Panc1 (cell line): Measurements from ENCODE around the gene GALNTL6. TPM values are rescaled to one million over a fixed set of nuclear protein-coding genes. Genes with fewer than 3 reads are reported as not detected.

Source experiments
- ATAC-seq: fragments of 200-7000 bp; cut with Tn5 transposase; 2 replicates; pipeline ENCODE4 v1.9.1; 2020; ENCODE audit warnings: mild to moderate bottlenecking, moderate library complexity
- BruUV-seq: library from RNA; stranded (reverse); fragments of 400-500 nt; replicated peaks from 2 replicates; lab custom pipeline; 2021; lab: Mats Ljungman, UMichigan
- CTCF ChIA-PET: fragments of 300-600 bp; sonication (Branson Sonifier 250); formaldehyde crosslinking; loops from one replicate; lab custom pipeline; 2022; ENCODE audit warnings: antibody characterized with exemption; lab: Charles Lee
- POLR2A ChIA-PET: fragments of 300-600 bp; sonication (Branson Sonifier 250); formaldehyde crosslinking; loops from one replicate; lab custom pipeline; 2022; ENCODE audit warnings: antibody characterized with exemption; lab: Charles Lee
- DNase-seq: peaks from one replicate; pipeline ENCODE4 v3.0.0-alpha.2; 2010; ENCODE audit warnings: low read depth, low spot score
- H3K27ac ChIP-seq: 2 replicates; pipeline ENCODE4 v1.5.1; 2011; ENCODE audit warnings: mild to moderate bottlenecking, low read length, inconsistent platforms
- H3K27me3 ChIP-seq: fragments of 200-500 bp; sonication (Bioruptor generic); 2 replicates; pipeline ENCODE4 v1.6.0; 2014; ENCODE audit warnings: low read length, inconsistent platforms; ENCODE audit not compliant: control insufficient read depth, insufficient read depth
- H3K36me3 ChIP-seq: fragments of 200-500 bp; sonication (Bioruptor generic); 2 replicates; pipeline ENCODE4 v1.5.1; 2014; ENCODE audit warnings: inconsistent platforms, mild to moderate bottlenecking, low read length, moderate library complexity; ENCODE audit not compliant: control insufficient read depth, insufficient read depth
- H3K4me1 ChIP-seq: 2 replicates; pipeline ENCODE4 v1.5.1; 2011; ENCODE audit warnings: inconsistent platforms, mild to moderate bottlenecking, low read length, moderate library complexity; ENCODE audit not compliant: control insufficient read depth, insufficient read depth
- H3K4me3 ChIP-seq, 2 experiments: 2 replicates each; pipeline ENCODE4 v1.5.1; 2011 to 2012; ENCODE audit warnings: low read depth in 2 of 2, low read length in 2 of 2, mild to moderate bottlenecking in 2 of 2, inconsistent platforms in 1 of 2, moderate library complexity in 1 of 2
- H3K9me3 ChIP-seq: fragments of 200-500 bp; sonication (Bioruptor generic); 2 replicates; pipeline ENCODE4 v1.5.1; 2014; ENCODE audit warnings: low read depth, mild to moderate bottlenecking, inconsistent platforms, low read length, moderate library complexity; ENCODE audit not compliant: control insufficient read depth, insufficient read depth
- POLR2AphosphoS5 ChIP-seq: IDR thresholded peaks from 2 replicates; pipeline ENCODE4 v1.6.1; 2012; ENCODE audit warnings: mild to moderate bottlenecking, low read depth, low read length, moderate library complexity
- REST ChIP-seq, 2 experiments: IDR thresholded peaks; 2 replicates each; pipeline ENCODE4 v1.6.1; 2011 to 2012; ENCODE audit warnings: low read depth in 2 of 2, control low read depth in 1 of 2, low read length in 1 of 2, mild to moderate bottlenecking in 1 of 2, moderate library complexity in 1 of 2; ENCODE audit not compliant: insufficient read depth in 1 of 2
- SIN3A ChIP-seq: IDR thresholded peaks from 2 replicates; pipeline ENCODE4 v1.6.1; 2012; ENCODE audit warnings: low read depth, mild to moderate bottlenecking, low read length, moderate library complexity, borderline replicate concordance; ENCODE audit not compliant: insufficient read depth
- TCF7L2 ChIP-seq: IDR thresholded peaks from 2 replicates; pipeline ENCODE4 v1.6.1; 2011; ENCODE audit warnings: mild to moderate bottlenecking, low read depth, low read length, inconsistent platforms
- in situ Hi-C: cut with HindIII; loops from 2 replicates; pipeline ENCODE4 v1.10.0; 2016; ENCODE audit warnings: low sequenced_read_pairs, low pct_unique_long_range_greater_than_20kb
- intact Hi-C: fragments of 100-400 bp; cut with micrococcal nuclease; formaldehyde crosslinking; loops from one replicate; pipeline ENCODE4 v1.10.0; 2022; ENCODE audit not compliant: unreplicated experiment
- total RNA-seq: library from RNA; stranded (reverse); gene quantifications from one replicate; pipeline ENCODE4 v1.2.1, GENCODE V29; 2021; ENCODE audit not compliant: unreplicated experiment
- TF ChIP-seq, protein P1 (sequence below): fragments of 450-650 bp; IDR thresholded peaks from 2 replicates; pipeline ENCODE4 v1.5.1; 2017; ENCODE audit warnings: mild to moderate bottlenecking

The GALNTL6 gene
- total RNA-seq, 1 experiment from 2014 or later: not detected

GRCh38 chr4:172989984-172990820 lies 1177.0 kb downstream of the GALNTL6 start:
- ChIA-PET POLR2A (no interaction called here), CTCF (interaction anchor here (0.7 kb wide), 1 partner anchor 1628 kb away, joined by 3 read pairs; no protein-coding TSS in a partner anchor)
- no TSS peak for BruUV-seq
- intact Hi-C loops: no loop called here
- Histone ChIP-seq H3K27me3 (no peaks in the 10 kb centered on the region), H3K27ac (no peak overlapping the region), H3K4me3 (no peak overlapping the region), H3K9me3 (no peaks in the 10 kb centered on the region), H3K36me3 (no peaks in the 10 kb centered on the region), H3K4me1 (no peaks in the 10 kb centered on the region)
- TF ChIP-seq SIN3A (no peak), POLR2AphosphoS5 (no peak), TCF7L2 (no peak), REST (IDR thresholded peaks at IDR 0.05; ENCODE audit: insufficient read depth in 1 of 2, low read depth in 2 of 2, low read length in 1 of 2) (no peak)
- TF ChIP-seq, protein P1, sequence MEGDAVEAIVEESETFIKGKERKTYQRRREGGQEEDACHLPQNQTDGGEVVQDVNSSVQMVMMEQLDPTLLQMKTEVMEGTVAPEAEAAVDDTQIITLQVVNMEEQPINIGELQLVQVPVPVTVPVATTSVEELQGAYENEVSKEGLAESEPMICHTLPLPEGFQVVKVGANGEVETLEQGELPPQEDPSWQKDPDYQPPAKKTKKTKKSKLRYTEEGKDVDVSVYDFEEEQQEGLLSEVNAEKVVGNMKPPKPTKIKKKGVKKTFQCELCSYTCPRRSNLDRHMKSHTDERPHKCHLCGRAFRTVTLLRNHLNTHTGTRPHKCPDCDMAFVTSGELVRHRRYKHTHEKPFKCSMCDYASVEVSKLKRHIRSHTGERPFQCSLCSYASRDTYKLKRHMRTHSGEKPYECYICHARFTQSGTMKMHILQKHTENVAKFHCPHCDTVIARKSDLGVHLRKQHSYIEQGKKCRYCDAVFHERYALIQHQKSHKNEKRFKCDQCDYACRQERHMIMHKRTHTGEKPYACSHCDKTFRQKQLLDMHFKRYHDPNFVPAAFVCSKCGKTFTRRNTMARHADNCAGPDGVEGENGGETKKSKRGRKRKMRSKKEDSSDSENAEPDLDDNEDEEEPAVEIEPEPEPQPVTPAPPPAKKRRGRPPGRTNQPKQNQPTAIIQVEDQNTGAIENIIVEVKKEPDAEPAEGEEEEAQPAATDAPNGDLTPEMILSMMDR: no peak
- in situ Hi-C loops: no loop called here
- DNase-seq (no peak), ATAC-seq (no peak)

DNA sequence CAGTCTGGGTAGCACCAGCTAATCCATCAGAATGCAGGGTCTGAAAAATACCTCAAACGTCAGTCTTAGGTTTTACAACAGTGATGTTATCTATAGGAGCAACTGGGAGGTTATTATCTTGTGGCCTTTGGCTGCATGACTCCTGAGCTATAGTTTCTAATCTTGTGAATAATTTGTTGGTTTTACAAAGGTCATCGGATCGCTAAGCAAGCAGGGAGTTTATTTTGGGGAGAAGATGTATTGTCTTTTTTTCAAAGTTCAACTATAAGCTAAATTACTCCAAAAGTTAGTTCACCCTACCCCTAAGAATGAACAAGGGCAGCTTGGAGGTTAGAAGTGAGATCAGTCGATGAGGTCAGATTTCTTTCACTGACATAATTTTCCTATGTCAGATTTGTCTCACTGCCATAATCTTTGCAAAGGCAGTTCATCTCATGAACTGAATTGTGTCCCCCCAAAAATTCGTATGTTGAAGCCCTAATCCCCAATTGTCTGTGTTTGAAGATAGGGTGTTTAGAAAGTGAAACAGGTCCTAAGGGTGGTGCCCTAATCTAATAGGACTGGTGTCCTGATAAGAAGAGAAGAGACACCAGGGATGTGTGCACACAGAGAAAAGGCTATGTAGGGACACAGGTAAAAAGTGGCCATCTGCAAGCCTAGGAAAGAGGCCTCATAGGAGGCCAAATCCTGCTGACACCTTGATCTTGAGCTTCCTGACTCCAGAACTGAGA lies 1179.6 kb downstream of the GALNTL6 start:
- Histone ChIP-seq H3K4me1 (no peaks in the 10 kb centered on the region), H3K9me3 (no peaks in the 10 kb centered on the region), H3K4me3 (no peak overlapping the region), H3K36me3 (no peaks in the 10 kb centered on the region), H3K27ac (no peak overlapping the region), H3K27me3 (no peaks in the 10 kb centered on the region)
- no peak for ATAC-seq
- TF ChIP-seq REST (IDR thresholded peaks at IDR 0.05; ENCODE audit: insufficient read depth in 1 of 2, low read depth in 2 of 2, low read length in 1 of 2) (no peak), POLR2AphosphoS5 (no peak), SIN3A (no peak)
- ChIA-PET CTCF (interaction anchor here (0.6 kb wide), 1 partner anchor 394 kb away, joined by 3 read pairs; no protein-coding TSS in a partner anchor), POLR2A (no interaction called here)
- BruUV-seq: no TSS peak
- in situ Hi-C loops: no loop called here
- intact Hi-C loops: no loop called here
- no peak for DNase-seq
